HCT116 (cell line): ENCODE results near the gene YAP1. TPM values are rescaled to one million over a fixed set of nuclear protein-coding genes. Genes with fewer than 3 reads are reported as not detected.

Experiments
- ATAC-seq: fragments of 200-7000 bp; cut with Tn5 transposase; 2 replicates; pipeline ENCODE4 v1.9.1; 2020; ENCODE audit warnings: mild to moderate bottlenecking, moderate library complexity
- BruUV-seq: library from RNA; stranded (reverse); fragments of 400-500 nt; replicated peaks from 2 replicates; lab custom pipeline; 2021; lab: Mats Ljungman, UMichigan
- CTCF ChIA-PET: fragments of 300-600 bp; sonication (Branson Sonifier 250); formaldehyde crosslinking; loops from one replicate; lab custom pipeline; 2021; ENCODE audit warnings: antibody characterized with exemption; lab: Charles Lee
- POLR2A ChIA-PET: fragments of 300-600, 350-600 bp; sonication (Branson Sonifier 250); formaldehyde crosslinking; loops from one replicate; lab custom pipeline; 2021; ENCODE audit warnings: antibody characterized with exemption; lab: Charles Lee
- RAD21 ChIA-PET, 2 experiments: fragments of 300-600 bp; sonication (Branson Sonifier 250); formaldehyde crosslinking; loops; one replicate each; lab custom pipeline; 2023; ENCODE audit warnings: low total read pairs in 2 of 2; ENCODE audit not compliant: uncharacterized antibody in 2 of 2, unreplicated experiment in 2 of 2, low non-redundant PET in 1 of 2; lab: Charles Lee
- DNase-seq: peaks from one replicate; pipeline ENCODE4 v3.0.0-alpha.2; 2010; ENCODE audit warnings: low read depth, low spot score
- H2AFZ ChIP-seq: fragments of 200-600 bp; shearing (Covaris generic), sonication (generic); 2 replicates; pipeline ENCODE4 v1.6.1; 2017; ENCODE audit warnings: low read depth, mixed run types, mixed read lengths, antibody characterized with exemption, low read length; ENCODE audit not compliant: poor library complexity, severe bottlenecking
- H3K27ac ChIP-seq: 2 replicates; pipeline ENCODE4 v1.5.1; 2012; ENCODE audit warnings: low read depth, low read length
- H3K27me3 ChIP-seq: fragments of 200-600 bp; sonication (generic); 2 replicates; pipeline ENCODE4 v1.6.1; 2016; ENCODE audit warnings: mixed run types, low read length, mixed read lengths; ENCODE audit not compliant: insufficient read depth
- H3K36me3 ChIP-seq, 2 experiments: fragments of 200-500 bp in 1 of 2; fragments of 200-600 bp in 1 of 2; sonication (Bioruptor generic) in 1 of 2; sonication (generic) in 1 of 2; 2 replicates each; pipeline versions ENCODE4 v1.5.1 to v1.6.1; 2014 to 2016; ENCODE audit warnings: low read length in 2 of 2, inconsistent platforms in 1 of 2, mixed read lengths in 1 of 2, mixed run types in 1 of 2; ENCODE audit not compliant: insufficient read depth in 2 of 2, control insufficient read depth in 1 of 2
- H3K4me1 ChIP-seq, 2 experiments: fragments of 200-600 bp in 1 of 2; sonication (generic) in 1 of 2; 2 replicates each; pipeline versions ENCODE4 v1.5.1 to v1.6.1; 2012 to 2017; ENCODE audit warnings: low read length in 2 of 2, inconsistent platforms in 1 of 2, mild to moderate bottlenecking in 1 of 2, mixed read lengths in 1 of 2, mixed run types in 1 of 2, moderate library complexity in 1 of 2; ENCODE audit not compliant: insufficient read depth in 2 of 2, control insufficient read depth in 1 of 2
- H3K4me2 ChIP-seq: fragments of 200-600 bp; sonication (generic); 2 replicates; pipeline ENCODE4 v1.6.1; 2017; ENCODE audit warnings: mixed run types, low read length, mixed read lengths
- H3K4me3 ChIP-seq, 2 experiments: fragments of 200-600 bp in 1 of 2; sonication (generic) in 1 of 2; replicated peaks in 1 of 2; 2 replicates each; pipeline ENCODE4 v1.5.1; 2011 to 2016; ENCODE audit warnings: low read length in 2 of 2, control low read depth in 1 of 2, low read depth in 1 of 2, mild to moderate bottlenecking in 1 of 2, mixed read lengths in 1 of 2, mixed run types in 1 of 2
- H3K79me2 ChIP-seq: fragments of 200-600 bp; sonication (generic); 2 replicates; pipeline ENCODE4 v1.6.1; 2017; ENCODE audit warnings: mild to moderate bottlenecking, mixed run types, low read length, moderate library complexity, mixed read lengths; ENCODE audit not compliant: insufficient read depth
- H3K9ac ChIP-seq: fragments of 200-600 bp; sonication (generic); 2 replicates; pipeline ENCODE4 v1.6.1; 2016; ENCODE audit warnings: low read length, mixed read lengths
- H3K9me2 ChIP-seq: fragments of 200-600 bp; sonication (generic), shearing (Covaris generic); 2 replicates; pipeline ENCODE4 v1.6.1; 2017; ENCODE audit warnings: mixed run types, mild to moderate bottlenecking, moderate library complexity; ENCODE audit not compliant: insufficient read depth
- H3K9me3 ChIP-seq, 2 experiments: fragments of 200-500 bp in 1 of 2; fragments of 200-600 bp in 1 of 2; sonication (Bioruptor generic) in 1 of 2; sonication (generic) in 1 of 2; 2 replicates each; pipeline ENCODE4 v1.6.1; 2014 to 2017; ENCODE audit warnings: low read length in 2 of 2, mixed read lengths in 2 of 2, inconsistent platforms in 1 of 2, low read depth in 1 of 2, mild to moderate bottlenecking in 1 of 2, mixed run types in 1 of 2, moderate library complexity in 1 of 2; ENCODE audit not compliant: control insufficient read depth in 1 of 2, insufficient read depth in 1 of 2
- H4K20me1 ChIP-seq: fragments of 200-600 bp; sonication (generic), shearing (Covaris generic); 2 replicates; pipeline ENCODE4 v1.6.1; 2017; ENCODE audit warnings: mixed run types, mild to moderate bottlenecking, moderate library complexity; ENCODE audit not compliant: insufficient read depth
- CEBPB ChIP-seq: IDR thresholded peaks from 2 replicates; pipeline ENCODE4 v1.6.1; 2012; ENCODE audit warnings: low read depth
- EGR1 ChIP-seq: IDR thresholded peaks from 2 replicates; pipeline ENCODE4 v1.6.1; 2012; ENCODE audit warnings: low read depth
- ELF1 ChIP-seq: IDR thresholded peaks from 2 replicates; pipeline ENCODE4 v1.6.1; 2012; ENCODE audit warnings: low read depth, borderline replicate concordance
- EZH2phosphoT487 ChIP-seq: fragments of 200-600 bp; IDR thresholded peaks from 2 replicates; pipeline ENCODE4 v1.6.1; 2018; ENCODE audit warnings: antibody characterized with exemption, borderline replicate concordance
- MAX ChIP-seq: IDR thresholded peaks from 2 replicates; pipeline ENCODE4 v1.6.1; 2012
- intact Hi-C: fragments of 100-400 bp; cut with micrococcal nuclease; formaldehyde crosslinking; loops from 2 replicates; pipeline ENCODE4 v1.10.0; 2022
- total RNA-seq: library from RNA; stranded (reverse); gene quantifications from one replicate; pipeline ENCODE4 v1.2.1, GENCODE V29; 2021; ENCODE audit not compliant: unreplicated experiment
- TF ChIP-seq, protein P1 (sequence below): IDR thresholded peaks from 2 replicates; pipeline ENCODE4 v1.6.1; 2011; ENCODE audit warnings: mild to moderate bottlenecking, low read length, moderate library complexity; ENCODE audit not compliant: insufficient replicate concordance; ENCODE audit errors: extremely low read depth

Gene YAP1
- total RNA-seq, 1 experiment from 2014 or later = 88.6 TPM

DNA sequence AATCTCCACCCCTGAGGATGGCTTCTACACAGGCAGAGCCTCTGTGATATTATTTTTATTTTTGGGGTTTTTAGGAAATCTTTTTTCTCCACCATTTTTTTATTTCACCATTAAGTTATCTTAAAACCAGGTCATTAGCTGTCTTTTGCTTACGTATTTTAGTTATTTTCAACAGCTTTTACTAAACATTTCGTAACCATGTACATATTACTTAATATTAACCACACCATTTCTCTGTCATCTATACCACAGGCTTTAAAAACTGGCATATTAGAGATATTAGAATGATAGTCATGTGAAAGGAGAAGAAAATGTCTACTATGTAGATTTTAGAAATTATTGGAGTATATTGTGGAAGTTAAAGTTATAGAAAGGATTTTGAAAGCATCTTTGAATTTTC lies 37.4 kb downstream of the YAP1 start (continued):
- TF ChIP-seq MAX = no peak
- TF ChIP-seq EGR1 = no peak
- TF ChIP-seq, protein P1, sequence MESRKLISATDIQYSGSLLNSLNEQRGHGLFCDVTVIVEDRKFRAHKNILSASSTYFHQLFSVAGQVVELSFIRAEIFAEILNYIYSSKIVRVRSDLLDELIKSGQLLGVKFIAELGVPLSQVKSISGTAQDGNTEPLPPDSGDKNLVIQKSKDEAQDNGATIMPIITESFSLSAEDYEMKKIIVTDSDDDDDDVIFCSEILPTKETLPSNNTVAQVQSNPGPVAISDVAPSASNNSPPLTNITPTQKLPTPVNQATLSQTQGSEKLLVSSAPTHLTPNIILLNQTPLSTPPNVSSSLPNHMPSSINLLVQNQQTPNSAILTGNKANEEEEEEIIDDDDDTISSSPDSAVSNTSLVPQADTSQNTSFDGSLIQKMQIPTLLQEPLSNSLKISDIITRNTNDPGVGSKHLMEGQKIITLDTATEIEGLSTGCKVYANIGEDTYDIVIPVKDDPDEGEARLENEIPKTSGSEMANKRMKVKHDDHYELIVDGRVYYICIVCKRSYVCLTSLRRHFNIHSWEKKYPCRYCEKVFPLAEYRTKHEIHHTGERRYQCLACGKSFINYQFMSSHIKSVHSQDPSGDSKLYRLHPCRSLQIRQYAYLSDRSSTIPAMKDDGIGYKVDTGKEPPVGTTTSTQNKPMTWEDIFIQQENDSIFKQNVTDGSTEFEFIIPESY = no peak

DNA sequence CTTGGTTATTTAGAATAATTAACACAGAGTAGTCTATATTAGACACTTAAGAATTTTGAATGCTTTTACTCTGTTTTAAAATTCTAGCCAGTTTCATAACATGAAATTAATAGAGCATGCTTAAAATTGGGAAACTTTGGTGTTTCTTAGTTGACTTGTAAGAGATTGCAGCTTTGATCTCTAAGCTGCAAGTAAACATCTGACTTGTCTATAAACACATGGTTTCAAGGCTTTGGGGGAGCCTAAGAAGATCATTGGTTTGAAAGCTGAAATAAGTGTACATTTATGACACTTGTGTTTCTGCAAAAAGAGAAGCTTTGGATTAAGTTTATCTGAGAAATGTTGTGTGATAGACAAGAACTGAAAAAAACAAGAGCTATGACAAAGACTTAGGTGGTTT lies 37.8 kb downstream of the YAP1 start:
- H3K79me2 ChIP-seq = peaks cover 99% of the 10 kb centered on the region

More for the DNA sequence above, 37.8 kb downstream of the YAP1 start:
- H3K27ac ChIP-seq = no peak overlapping the region
- peaks cover 17% of the 10 kb centered on the region; the same call in 1 of the 2 replicates for H4K20me1 ChIP-seq
- H2AFZ ChIP-seq = no peak overlapping the region
- no peak for TF ChIP-seq EGR1
- TF ChIP-seq, protein P1 = no peak
- TF ChIP-seq ELF1 = no peak
- TF ChIP-seq EZH2phosphoT487 = no peak
- no peak for TF ChIP-seq CEBPB
- H3K4me3 ChIP-seq = no peak overlapping the region
- ChIA-PET CTCF (no interaction called here), RAD21 (no interaction called here), POLR2A (interaction anchor here (0.5 kb wide), 1 partner anchor 12 kb away, joined by 3 read pairs; no protein-coding TSS in a partner anchor)
- no peak overlapping the region for H3K9ac ChIP-seq
- H3K27me3 ChIP-seq = no peaks in the 10 kb centered on the region
- no peaks in the 10 kb centered on the region for H3K9me2 ChIP-seq
- no peak overlapping the region for H3K4me2 ChIP-seq
- peaks cover 16 to 28% of the 10 kb centered on the region in 2 experiments for H3K4me1 ChIP-seq
- ATAC-seq = no peak
- H3K36me3 ChIP-seq = no peaks in the 10 kb centered on the region
- H3K9me3 ChIP-seq = no peaks in the 10 kb centered on the region
- intact Hi-C loops = no loop called here
- no peak for DNase-seq
- BruUV-seq = no TSS peak
